ENCODE results near the gene UGT1A6. TPM values are rescaled to one million over a fixed set of nuclear protein-coding genes. Genes with fewer than 3 reads are reported as not detected.

UGT1A6 gene
- total RNA-seq, 6 experiments from 2014 or later: 79.4 to 315 (median 139) TPM

GRCh38 chr2:233802132-233802815 is 109.6 kb downstream of the UGT1A6 start:
- TF ChIP-seq CTCF (IDR thresholded peaks at IDR 0.05) (no peak), POLR2A (IDR thresholded peaks at IDR 0.05) (no peak)
- WGBS (ENCODE audit: insufficient coverage, low coverage, low lambda C conversion rate, missing lambda C conversion rate): no CpG with 5 or more reads among the region's 3 CpGs
- no peak overlapping the region for H3K4me3 ChIP-seq
- H3K36me3 ChIP-seq: no peaks in the 10 kb centered on the region
- intact Hi-C loops (cut with DNase I): no loop called here
- ATAC-seq (no peak), DNase-seq (no peak)
- H3K4me1 ChIP-seq: no peaks in the 10 kb centered on the region
- H3K27ac ChIP-seq: no peak overlapping the region
- H3K9me3 ChIP-seq: no peaks in the 10 kb centered on the region
- H3K27me3 ChIP-seq: no peaks in the 10 kb centered on the region

- ATAC-seq (no peak), DNase-seq (no peak)
- intact Hi-C loops (cut with DNase I): no loop called here
- H3K9me3 ChIP-seq: no peaks in the 10 kb centered on the region
- TF ChIP-seq POLR2A (IDR thresholded peaks at IDR 0.05) (no peak), CTCF (IDR thresholded peaks at IDR 0.05) (no peak)
- H3K4me3 ChIP-seq: no peak overlapping the region
- H3K36me3 ChIP-seq: no peaks in the 10 kb centered on the region
- no peak overlapping the region for H3K27ac ChIP-seq
- no peaks in the 10 kb centered on the region for H3K4me1 ChIP-seq
- no peaks in the 10 kb centered on the region for H3K27me3 ChIP-seq
- no CpG with 5 or more reads among the region's 2 CpGs for WGBS (ENCODE audit: insufficient coverage, low coverage, low lambda C conversion rate, missing lambda C conversion rate)
These were observed 110.7 kb downstream of the UGT1A6 start for GRCh38 chr2:233803292-233803911.

GRCh38 chr2:233803994-233804393 is 111.3 kb downstream of the UGT1A6 start:
- Histone ChIP-seq H3K4me3 (no peak overlapping the region), H3K27me3 (no peaks in the 10 kb centered on the region), H3K9me3 (no peaks in the 10 kb centered on the region), H3K4me1 (no peaks in the 10 kb centered on the region), H3K27ac (no peak overlapping the region), H3K36me3 (no peaks in the 10 kb centered on the region)
- WGBS (ENCODE audit: insufficient coverage, low coverage, low lambda C conversion rate, missing lambda C conversion rate): 68% methylated on average over 4 of the region's 8 CpGs
- ATAC-seq (no peak), DNase-seq (no peak)
- TF ChIP-seq POLR2A (IDR thresholded peaks at IDR 0.05): no peak
- no peak for TF ChIP-seq CTCF (IDR thresholded peaks at IDR 0.05)
- intact Hi-C loops (cut with DNase I): no loop called here

GRCh38 chr2:233807215-233807865 is 114.7 kb downstream of the UGT1A6 start:
- H3K4me1 ChIP-seq: no peaks in the 10 kb centered on the region
- 49% methylated on average over 2 of the region's 12 CpGs for WGBS (ENCODE audit: insufficient coverage, low coverage, low lambda C conversion rate, missing lambda C conversion rate)
- no peak for DNase-seq

More at GRCh38 chr2:233807215-233807865, 114.7 kb downstream of the UGT1A6 start:
- intact Hi-C loops (cut with DNase I): no loop called here
- TF ChIP-seq POLR2A (IDR thresholded peaks at IDR 0.05) (no peak), CTCF (IDR thresholded peaks at IDR 0.05) (no peak)
- Histone ChIP-seq H3K9me3 (no peaks in the 10 kb centered on the region), H3K4me3 (no peak overlapping the region), H3K36me3 (no peaks in the 10 kb centered on the region), H3K27me3 (no peaks in the 10 kb centered on the region), H3K27ac (no peak overlapping the region)
- ATAC-seq: no peak

Measured in right lobe of liver (tissue), 6 donors.